C4-2B (cell line): ENCODE results near the gene ZFYVE28.

Source experiments
- H3K27ac ChIP-seq: fragments of 450-650 bp; 2 replicates; pipeline ENCODE4 v1.5.1; 2017
- CTCF ChIP-seq: fragments of 450-650 bp; conservative IDR thresholded peaks from 2 replicates; pipeline ENCODE4 v1.5.1; 2017; ENCODE audit warnings: mild to moderate bottlenecking
- ZFX ChIP-seq: fragments of 450-650 bp; IDR thresholded peaks from 2 replicates; pipeline ENCODE4 v1.6.1; 2017

ZFYVE28 gene

GRCh38 chr4:2313366-2313765, 105.1 kb downstream of the ZFYVE28 start:
- H3K27ac ChIP-seq: no peak overlapping the region
- TF ChIP-seq CTCF (no peak), ZFX (no peak)

GRCh38 chr4:2306773-2307410, 111.6 kb downstream of the ZFYVE28 start:
- no peak for TF ChIP-seq CTCF
- no peak for TF ChIP-seq ZFX

GRCh38 chr4:2305766-2306501, 112.5 kb downstream of the ZFYVE28 start:
- TF ChIP-seq ZFX (no peak), CTCF (no peak)
- H3K27ac ChIP-seq: no peak overlapping the region

More at GRCh38 chr4:2306773-2307410, 111.6 kb downstream of the ZFYVE28 start:
- H3K27ac ChIP-seq: no peak overlapping the region

DNA sequence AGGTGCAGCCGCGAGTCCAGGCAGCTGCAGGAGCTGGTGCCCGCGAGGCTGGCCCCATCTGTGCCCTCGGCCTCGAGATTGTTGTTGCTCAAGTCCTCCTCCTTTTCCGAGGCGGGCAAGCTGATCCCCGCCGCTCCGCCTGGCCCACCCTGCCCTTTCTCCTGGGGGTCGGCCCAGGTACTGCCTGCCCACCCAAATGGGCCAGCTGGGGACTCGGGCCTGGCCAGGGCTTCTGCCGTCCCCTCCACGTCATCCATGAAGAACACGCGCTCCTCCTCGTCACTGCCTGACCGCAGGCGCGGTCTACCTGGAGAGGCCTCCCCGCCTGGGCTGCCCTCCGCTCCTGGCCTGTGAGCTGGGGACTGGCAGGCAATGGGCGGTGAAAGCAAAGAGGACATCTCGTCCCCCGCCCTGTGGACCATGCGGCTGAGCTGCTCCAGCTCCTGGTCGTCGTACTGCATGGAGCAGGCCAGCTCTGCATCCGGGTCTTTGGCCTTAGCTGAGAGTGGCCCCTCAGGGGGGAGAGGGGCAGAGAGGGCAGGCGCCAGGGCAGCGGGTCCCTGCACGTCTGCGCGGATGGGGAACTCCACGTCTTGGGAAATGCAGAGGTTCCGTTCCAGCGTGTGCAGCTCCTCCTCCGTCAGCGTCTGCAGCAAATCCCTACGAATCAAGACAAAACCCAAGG, 113.4 kb downstream of the ZFYVE28 start:
- TF ChIP-seq ZFX (no peak), CTCF (no peak)
- no peak overlapping the region for H3K27ac ChIP-seq

- no peak for TF ChIP-seq CTCF
- TF ChIP-seq ZFX: no peak
- H3K27ac ChIP-seq: no peak overlapping the region
Observed at GRCh38 chr4:2304321-2304876, 114.0 kb downstream of the ZFYVE28 start.

GRCh38 chr4:2303686-2304320, 114.6 kb downstream of the ZFYVE28 start:
- H3K27ac ChIP-seq: no peak overlapping the region
- TF ChIP-seq ZFX (no peak), CTCF (no peak)
